ENCODE data around the gene OSM. TPM values are rescaled to one million over a fixed set of nuclear protein-coding genes. Genes with fewer than 3 reads are reported as not detected.

Gene OSM
- total RNA-seq, 1 experiment from 2014 or later, result not detected

GRCh38 chr22:30308518-30309230 lies 42.0 kb upstream of the OSM start:
- peak overlapping the region; percentile 6; the same call in 1 of the 2 replicates for H3K27ac ChIP-seq (ENCODE audit: low read length)
- H2AFZ ChIP-seq (ENCODE audit: low read length), result no peak overlapping the region
- peaks cover 38% of the 10 kb centered on the region; the same call in 1 of the 2 replicates for H3K79me2 ChIP-seq (ENCODE audit: low read length)
- H4K20me1 ChIP-seq (ENCODE audit: insufficient read depth, low read depth, low read length), result peaks cover 21% of the 10 kb centered on the region; the same call in 1 of the 2 replicates
- H3K9me3 ChIP-seq (ENCODE audit: low read length), result no peaks in the 10 kb centered on the region
- peaks cover 72% of the 10 kb centered on the region for H3K4me1 ChIP-seq (ENCODE audit: low read length)
- H3K4me2 ChIP-seq (ENCODE audit: low read depth, low read length, poor library complexity, severe bottlenecking), result no peak overlapping the region
- no peaks in the 10 kb centered on the region for H3K36me3 ChIP-seq (ENCODE audit: insufficient read depth, low read length)
- H3K9ac ChIP-seq (ENCODE audit: low read length), result peak overlapping the region; percentile 9; the same call in 1 of the 2 replicates
- H3K4me3 ChIP-seq (ENCODE audit: low read length), result no peak overlapping the region
- H3K27me3 ChIP-seq (ENCODE audit: low read length), result no peaks in the 10 kb centered on the region
- peak; percentile 61 for DNase-seq
- H3K9me2 ChIP-seq (replicated peaks; ENCODE audit: insufficient read depth, low read length), result no peaks in the 10 kb centered on the region

GRCh38 chr22:30308093-30308492 lies 41.4 kb upstream of the OSM start:
- Histone ChIP-seq H3K27me3 (ENCODE audit: low read length) (no peaks in the 10 kb centered on the region), H3K79me2 (ENCODE audit: low read length) (peaks cover 38% of the 10 kb centered on the region; the same call in 1 of the 2 replicates), H3K4me3 (ENCODE audit: low read length) (no peak overlapping the region), H3K4me1 (ENCODE audit: low read length) (peaks cover 78% of the 10 kb centered on the region), H3K9ac (ENCODE audit: low read length) (peak overlapping the region; percentile 9; the same call in 1 of the 2 replicates), H3K9me3 (ENCODE audit: low read length) (no peaks in the 10 kb centered on the region), H3K4me2 (ENCODE audit: low read depth, low read length, poor library complexity, severe bottlenecking) (no peak overlapping the region), H3K9me2 (replicated peaks; ENCODE audit: insufficient read depth, low read length) (no peaks in the 10 kb centered on the region), H4K20me1 (ENCODE audit: insufficient read depth, low read depth, low read length) (peaks cover 21% of the 10 kb centered on the region; the same call in 1 of the 2 replicates), H3K36me3 (ENCODE audit: insufficient read depth, low read length) (no peaks in the 10 kb centered on the region), H2AFZ (ENCODE audit: low read length) (no peak overlapping the region), H3K27ac (ENCODE audit: low read length) (peak overlapping the region; percentile 6; the same call in 1 of the 2 replicates)
- DNase-seq, result no peak

GRCh38 chr22:30307041-30307574 lies 40.5 kb upstream of the OSM start:
- H3K4me2 ChIP-seq (ENCODE audit: low read depth, low read length, poor library complexity, severe bottlenecking), result no peak overlapping the region
- no peaks in the 10 kb centered on the region for H3K9me3 ChIP-seq (ENCODE audit: low read length)
- no peaks in the 10 kb centered on the region for H3K36me3 ChIP-seq (ENCODE audit: insufficient read depth, low read length)
- peaks cover 35% of the 10 kb centered on the region; the same call in 1 of the 2 replicates for H3K79me2 ChIP-seq (ENCODE audit: low read length)
- DNase-seq, result no peak
- peaks cover 13% of the 10 kb centered on the region; the same call in 1 of the 2 replicates for H4K20me1 ChIP-seq (ENCODE audit: insufficient read depth, low read depth, low read length)
- H3K9ac ChIP-seq (ENCODE audit: low read length), result no peak overlapping the region
- peaks cover 88% of the 10 kb centered on the region for H3K4me1 ChIP-seq (ENCODE audit: low read length)
- no peaks in the 10 kb centered on the region for H3K9me2 ChIP-seq (replicated peaks; ENCODE audit: insufficient read depth, low read length)
- H3K27me3 ChIP-seq (ENCODE audit: low read length), result no peaks in the 10 kb centered on the region
- H3K4me3 ChIP-seq (ENCODE audit: low read length), result no peak overlapping the region
- H2AFZ ChIP-seq (ENCODE audit: low read length), result no peak overlapping the region
- peak overlapping the region; percentile 38 for H3K27ac ChIP-seq (ENCODE audit: low read length)

GRCh38 chr22:30306627-30307011 lies 40.0 kb upstream of the OSM start:
- H3K9me2 ChIP-seq (replicated peaks; ENCODE audit: insufficient read depth, low read length), result no peaks in the 10 kb centered on the region
- H3K36me3 ChIP-seq (ENCODE audit: insufficient read depth, low read length), result no peaks in the 10 kb centered on the region
- no peak for DNase-seq
- peaks cover 35% of the 10 kb centered on the region; the same call in 1 of the 2 replicates for H3K79me2 ChIP-seq (ENCODE audit: low read length)
- no peak overlapping the region for H3K9ac ChIP-seq (ENCODE audit: low read length)
- peaks cover 12% of the 10 kb centered on the region; the same call in 1 of the 2 replicates for H4K20me1 ChIP-seq (ENCODE audit: insufficient read depth, low read depth, low read length)
- peaks cover 90% of the 10 kb centered on the region for H3K4me1 ChIP-seq (ENCODE audit: low read length)
- H2AFZ ChIP-seq (ENCODE audit: low read length), result no peak overlapping the region
- peak overlapping the region; percentile 38 for H3K27ac ChIP-seq (ENCODE audit: low read length)
- H3K4me3 ChIP-seq (ENCODE audit: low read length), result no peak overlapping the region
- H3K9me3 ChIP-seq (ENCODE audit: low read length), result no peaks in the 10 kb centered on the region
- H3K27me3 ChIP-seq (ENCODE audit: low read length), result no peaks in the 10 kb centered on the region
- H3K4me2 ChIP-seq (ENCODE audit: low read depth, low read length, poor library complexity, severe bottlenecking), result peak overlapping the region; percentile 4

GRCh38 chr22:30305906-30306626 lies 39.4 kb upstream of the OSM start:
- Histone ChIP-seq H3K36me3 (ENCODE audit: insufficient read depth, low read length) (no peaks in the 10 kb centered on the region), H3K9me3 (ENCODE audit: low read length) (no peaks in the 10 kb centered on the region), H3K4me2 (ENCODE audit: low read depth, low read length, poor library complexity, severe bottlenecking) (peak overlapping the region; percentile 4), H2AFZ (ENCODE audit: low read length) (no peak overlapping the region), H3K4me3 (ENCODE audit: low read length) (no peak overlapping the region), H4K20me1 (ENCODE audit: insufficient read depth, low read depth, low read length) (peaks cover 12% of the 10 kb centered on the region; the same call in 1 of the 2 replicates), H3K27ac (ENCODE audit: low read length) (peak overlapping the region; percentile 38), H3K4me1 (ENCODE audit: low read length) (peaks cover 85% of the 10 kb centered on the region), H3K27me3 (ENCODE audit: low read length) (no peaks in the 10 kb centered on the region), H3K9ac (ENCODE audit: low read length) (no peak overlapping the region), H3K79me2 (ENCODE audit: low read length) (peaks cover 32% of the 10 kb centered on the region; the same call in 1 of the 2 replicates), H3K9me2 (replicated peaks; ENCODE audit: insufficient read depth, low read length) (no peaks in the 10 kb centered on the region)
- DNase-seq, result no peak

- Histone ChIP-seq H3K4me1 (ENCODE audit: low read length) (peaks cover 79% of the 10 kb centered on the region), H3K27me3 (ENCODE audit: low read length) (no peaks in the 10 kb centered on the region), H3K4me2 (ENCODE audit: low read depth, low read length, poor library complexity, severe bottlenecking) (no peak overlapping the region), H2AFZ (ENCODE audit: low read length) (no peak overlapping the region), H4K20me1 (ENCODE audit: insufficient read depth, low read depth, low read length) (0 out of 2 replicates have a peak, but pooled peaks cover 7% of the 10 kb centered on the region), H3K27ac (ENCODE audit: low read length) (peak overlapping the region; percentile 38; the same call in 1 of the 2 replicates), H3K9ac (ENCODE audit: low read length) (no peak overlapping the region), H3K9me3 (ENCODE audit: low read length) (no peaks in the 10 kb centered on the region), H3K4me3 (ENCODE audit: low read length) (no peak overlapping the region), H3K9me2 (replicated peaks; ENCODE audit: insufficient read depth, low read length) (no peaks in the 10 kb centered on the region), H3K79me2 (ENCODE audit: low read length) (peaks cover 26% of the 10 kb centered on the region; the same call in 1 of the 2 replicates), H3K36me3 (ENCODE audit: insufficient read depth, low read length) (no peaks in the 10 kb centered on the region)
- no peak for DNase-seq
Observed at GRCh38 chr22:30305519-30305905, 38.9 kb upstream of the OSM start.

GRCh38 chr22:30304495-30305244 lies 38.0 kb upstream of the OSM start:
- no peak overlapping the region for H2AFZ ChIP-seq (ENCODE audit: low read length)
- H3K9me2 ChIP-seq (replicated peaks; ENCODE audit: insufficient read depth, low read length), result no peaks in the 10 kb centered on the region
- no peaks in the 10 kb centered on the region for H3K36me3 ChIP-seq (ENCODE audit: insufficient read depth, low read length)
- H3K4me3 ChIP-seq (ENCODE audit: low read length), result no peak overlapping the region
- no peaks in the 10 kb centered on the region for H3K9me3 ChIP-seq (ENCODE audit: low read length)
- H3K4me1 ChIP-seq (ENCODE audit: low read length), result peaks cover 71% of the 10 kb centered on the region
- 0 out of 2 replicates have a peak, but pooled peaks cover 4% of the 10 kb centered on the region for H4K20me1 ChIP-seq (ENCODE audit: insufficient read depth, low read depth, low read length)
- peaks cover 26% of the 10 kb centered on the region; the same call in 1 of the 2 replicates for H3K79me2 ChIP-seq (ENCODE audit: low read length)
- no peak overlapping the region for H3K9ac ChIP-seq (ENCODE audit: low read length)
- H3K27me3 ChIP-seq (ENCODE audit: low read length), result no peaks in the 10 kb centered on the region
- H3K27ac ChIP-seq (ENCODE audit: low read length), result peak overlapping the region; percentile 52; the same call in 1 of the 2 replicates
- no peak overlapping the region for H3K4me2 ChIP-seq (ENCODE audit: low read depth, low read length, poor library complexity, severe bottlenecking)
- DNase-seq, result no peak
